Measurements from ENCODE around the gene EMILIN2. TPM values are rescaled to one million over a fixed set of nuclear protein-coding genes. Genes with fewer than 3 reads are reported as not detected.
A peak's percentile ranks its signal among the peaks of the same experiment; 100 is the strongest.

The EMILIN2 gene
- total RNA-seq, 1 experiment from 2014 or later: 11.7 TPM

- TF ChIP-seq E2F1 (CRISPR knock-in tag; IDR thresholded peaks at IDR 0.05) (no peak), E2F5 (CRISPR knock-in tag; IDR thresholded peaks at IDR 0.05) (no peak), NFE2L1 (CRISPR knock-in tag; IDR thresholded peaks at IDR 0.05) (no peak)
Observed at GRCh38 chr18:2887470-2887869, 40.7 kb downstream of the EMILIN2 start (continued).

GRCh38 chr18:2889761-2890192 lies 43.0 kb downstream of the EMILIN2 start:
- no peaks in the 10 kb centered on the region for H3K4me1 Mint-ChIP-seq
- H3K27me3 Mint-ChIP-seq (ENCODE audit: low read depth): no peaks in the 10 kb centered on the region; the same call in 1 of the 2 replicates
- no peak overlapping the region for H3K27ac Mint-ChIP-seq
- TF ChIP-seq ZMAT4 (CRISPR knock-in tag; IDR thresholded peaks at IDR 0.05): no peak
- ATAC-seq (peak; percentile 50), DNase-seq (ENCODE audit: low spot score) (no peak)
- H3K36me3 Mint-ChIP-seq: peaks cover 11% of the 10 kb centered on the region
- no peak overlapping the region for H3K4me3 Mint-ChIP-seq
- ChIA-PET POLR2A (no interaction called here), CTCF (interaction anchor here (1.2 kb wide), 1 partner anchor 124 kb away, joined by 3 read pairs; no protein-coding TSS in a partner anchor)
- peaks cover 20% of the 10 kb centered on the region for H3K9me3 Mint-ChIP-seq

GRCh38 chr18:2890606-2891005 lies 43.8 kb downstream of the EMILIN2 start:
- no peak for ATAC-seq
- H3K36me3 Mint-ChIP-seq: peaks cover 15% of the 10 kb centered on the region
- no peak for DNase-seq (ENCODE audit: low spot score)
- H3K27ac Mint-ChIP-seq: no peak overlapping the region
- no peak for TF ChIP-seq TCF7 (CRISPR knock-in tag; IDR thresholded peaks at IDR 0.05; ENCODE audit: low read depth)
- H3K4me1 Mint-ChIP-seq: no peaks in the 10 kb centered on the region
- H3K27me3 Mint-ChIP-seq (ENCODE audit: low read depth): no peaks in the 10 kb centered on the region; the same call in 1 of the 2 replicates
- peaks cover 29% of the 10 kb centered on the region for H3K9me3 Mint-ChIP-seq
- POLR2A ChIA-PET: no interaction called here
- H3K4me3 Mint-ChIP-seq: no peak overlapping the region
- CTCF ChIA-PET: interaction anchor here (1.2 kb wide), 1 partner anchor 125 kb away, joined by 3 read pairs; no protein-coding TSS in a partner anchor

- TF ChIP-seq TEAD4 (CRISPR knock-in tag; IDR thresholded peaks at IDR 0.05): no peak
- no peak for TF ChIP-seq ESRRA (CRISPR knock-in tag; IDR thresholded peaks at IDR 0.05; ENCODE audit: borderline replicate concordance)
- no peak for TF ChIP-seq HMGA2 (CRISPR knock-in tag; IDR thresholded peaks at IDR 0.05)
- no peak for TF ChIP-seq ELF4 (CRISPR knock-in tag; IDR thresholded peaks at IDR 0.05; ENCODE audit: low read depth)
- H3K27me3 Mint-ChIP-seq (ENCODE audit: low read depth): no peaks in the 10 kb centered on the region; the same call in 1 of the 2 replicates
- H3K9me3 Mint-ChIP-seq: peaks cover 25% of the 10 kb centered on the region
- ATAC-seq (no peak), DNase-seq (ENCODE audit: low spot score) (no peak)
- no peak overlapping the region for H3K4me3 Mint-ChIP-seq
- POLR2A ChIA-PET: interaction anchor here (0.5 kb wide), 1 partner anchor 83 kb away, joined by 5 read pairs; no protein-coding TSS in a partner anchor
- peaks cover 10% of the 10 kb centered on the region for H3K36me3 Mint-ChIP-seq
- CTCF ChIA-PET: no interaction called here
- no peaks in the 10 kb centered on the region for H3K4me1 Mint-ChIP-seq
- H3K27ac Mint-ChIP-seq: no peak overlapping the region
Observed at GRCh38 chr18:2891526-2892431, 45.0 kb downstream of the EMILIN2 start.

- ATAC-seq: no peak
- CTCF ChIA-PET: interaction anchor here (1.6 kb wide), 1 partner anchor 127 kb away, joined by 5 read pairs; no protein-coding TSS in a partner anchor
- no peak overlapping the region for H3K4me3 Mint-ChIP-seq
- H3K9me3 Mint-ChIP-seq: peaks cover 18% of the 10 kb centered on the region
- no peak for DNase-seq (ENCODE audit: low spot score)
- POLR2A ChIA-PET: interaction anchor here (0.6 kb wide), 1 partner anchor 117 kb away, joined by 3 read pairs; no protein-coding TSS in a partner anchor
- H3K27ac Mint-ChIP-seq: no peak overlapping the region
- TF ChIP-seq ZBTB21 (CRISPR knock-in tag; IDR thresholded peaks at IDR 0.05; ENCODE audit: borderline replicate concordance): no peak
- H3K36me3 Mint-ChIP-seq: 0 out of 2 replicates have a peak, but pooled peaks cover 4% of the 10 kb centered on the region
- H3K4me1 Mint-ChIP-seq: peaks cover 4% of the 10 kb centered on the region
- H3K27me3 Mint-ChIP-seq (ENCODE audit: low read depth): no peaks in the 10 kb centered on the region
Observed at GRCh38 chr18:2893056-2893455, 46.2 kb downstream of the EMILIN2 start.

All from WTC11 (cell line).